ENCODE measurements around the gene SUSD6. TPM values are rescaled to one million over a fixed set of nuclear protein-coding genes. Genes with fewer than 3 reads are reported as not detected.
"Not testable (repeated sequence)": the region's sequence is repeated elsewhere in the genome, so short reads cannot be mapped to it uniquely, and the experiment has no call there.

SUSD6 gene
- total RNA-seq, 1 experiment from 2014 or later: 1.1 TPM

- DNase-seq: no peak
- Histone ChIP-seq H3K36me3 (replicated peaks; ENCODE audit: control insufficient read depth, insufficient read depth, low read length) (no peaks in the 10 kb centered on the region), H3K4me3 (ENCODE audit: insufficient read depth, low read depth, low read length) (no peak overlapping the region), H3K27me3 (ENCODE audit: control insufficient read depth, insufficient read depth, low read length) (no peaks in the 10 kb centered on the region)
These were observed 104.5 kb downstream of the SUSD6 start for GRCh38 chr14:69715725-69716477.

DNA sequence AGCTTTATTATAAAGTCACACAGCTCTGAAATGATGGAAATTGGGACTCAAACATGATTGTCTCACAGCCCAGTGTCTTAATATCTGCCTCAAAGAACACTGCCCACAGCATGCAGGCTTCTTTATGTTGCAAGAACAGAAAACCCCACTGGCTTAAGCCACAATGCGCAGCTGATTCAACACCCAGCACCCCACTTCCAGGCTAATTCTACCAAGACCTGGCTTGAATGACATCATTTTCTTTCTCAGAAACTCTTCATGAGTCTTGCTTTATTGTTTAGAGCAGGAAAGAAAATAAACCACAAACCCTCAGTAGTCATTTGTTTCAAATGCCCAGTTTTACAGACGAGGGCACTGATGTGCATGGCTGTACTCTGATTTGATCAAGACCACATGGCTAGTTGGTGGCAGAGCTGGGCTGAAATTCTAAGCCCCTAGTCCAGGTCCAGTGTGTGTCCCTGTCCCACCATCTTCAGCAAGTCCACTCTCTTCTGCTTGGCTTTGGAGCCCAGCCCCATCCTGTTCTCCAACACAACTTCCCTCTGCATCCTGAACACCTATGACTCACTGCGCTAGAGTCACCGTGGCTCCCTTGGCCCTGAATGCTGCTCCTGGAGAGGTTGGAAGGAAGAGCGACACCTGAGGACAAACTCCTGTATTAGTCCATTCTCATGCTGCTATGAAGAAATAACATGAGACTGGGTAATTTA, 105.2 kb downstream of the SUSD6 start:
- DNase-seq: no peak
- Histone ChIP-seq H3K36me3 (replicated peaks; ENCODE audit: control insufficient read depth, insufficient read depth, low read length) (no peaks in the 10 kb centered on the region), H3K27me3 (ENCODE audit: control insufficient read depth, insufficient read depth, low read length) (no peaks in the 10 kb centered on the region), H3K4me3 (ENCODE audit: insufficient read depth, low read depth, low read length) (no peak overlapping the region)

DNA sequence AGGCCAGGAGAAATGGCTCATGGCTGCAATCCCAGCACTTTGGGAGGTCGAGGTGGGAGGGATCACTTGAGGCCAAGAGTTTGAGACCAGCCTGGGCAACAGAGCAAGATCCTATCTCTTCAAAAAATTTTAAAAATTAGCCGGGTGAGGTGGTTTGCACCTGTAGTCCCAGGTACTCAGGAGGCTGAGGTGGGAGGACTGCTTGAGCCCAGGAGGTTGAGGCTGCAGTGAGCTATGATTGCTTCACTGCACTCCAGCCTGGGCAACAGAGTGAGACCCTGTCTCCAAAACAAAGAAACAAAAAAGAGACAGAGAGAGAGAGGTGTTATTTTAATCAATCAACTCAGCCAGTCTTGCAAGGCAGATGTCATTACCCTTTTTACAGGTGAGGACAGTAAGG, 107.2 kb downstream of the SUSD6 start:
- H3K36me3 ChIP-seq (replicated peaks; ENCODE audit: control insufficient read depth, insufficient read depth, low read length); DNase-seq; H3K27me3 ChIP-seq (ENCODE audit: control insufficient read depth, insufficient read depth, low read length); H3K4me3 ChIP-seq (ENCODE audit: insufficient read depth, low read depth, low read length): not testable (repeated sequence)

DNA sequence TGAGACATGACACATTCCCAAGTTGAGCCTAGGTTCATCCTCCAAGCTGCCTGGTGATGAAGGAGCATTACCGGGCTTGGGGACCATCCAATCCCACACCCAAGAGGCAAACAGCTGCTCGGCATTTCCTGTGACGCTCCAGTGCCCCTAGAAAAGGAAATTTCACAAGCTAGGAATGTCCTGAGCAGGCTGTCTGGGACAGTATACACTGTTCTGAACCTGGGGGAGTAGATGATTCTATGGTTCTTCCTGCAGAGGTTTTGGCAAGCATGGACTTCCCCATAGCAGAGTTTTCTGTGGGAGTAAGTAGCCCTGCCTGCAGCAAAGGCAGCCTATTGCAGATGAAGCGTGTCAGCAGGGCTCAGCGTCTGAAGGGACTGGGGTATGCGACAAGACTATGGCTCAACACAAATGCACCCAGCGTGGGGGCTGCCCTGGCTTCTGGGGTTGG, 108.1 kb downstream of the SUSD6 start:
- DNase-seq: no peak
- H3K36me3 ChIP-seq (replicated peaks; ENCODE audit: control insufficient read depth, insufficient read depth, low read length): no peaks in the 10 kb centered on the region
- no peak overlapping the region for H3K4me3 ChIP-seq (ENCODE audit: insufficient read depth, low read depth, low read length)

GRCh38 chr14:69720912-69721311, 109.5 kb downstream of the SUSD6 start:
- Histone ChIP-seq H3K4me3 (ENCODE audit: insufficient read depth, low read depth, low read length) (no peak overlapping the region), H3K27me3 (ENCODE audit: control insufficient read depth, insufficient read depth, low read length) (peaks cover 2% of the 10 kb centered on the region; the same call in 1 of the 2 replicates), H3K36me3 (replicated peaks; ENCODE audit: control insufficient read depth, insufficient read depth, low read length) (no peaks in the 10 kb centered on the region)
- DNase-seq: no peak

More for the DNA sequence above, 108.1 kb downstream of the SUSD6 start:
- H3K27me3 ChIP-seq (ENCODE audit: control insufficient read depth, insufficient read depth, low read length): no peaks in the 10 kb centered on the region

GRCh38 chr14:69726761-69727511, 115.5 kb downstream of the SUSD6 start:
- Histone ChIP-seq H3K4me3 (ENCODE audit: insufficient read depth, low read depth, low read length) (peak overlapping the region; percentile 37; the same call in 1 of the 2 replicates), H3K36me3 (replicated peaks; ENCODE audit: control insufficient read depth, insufficient read depth, low read length) (no peaks in the 10 kb centered on the region), H3K27me3 (ENCODE audit: control insufficient read depth, insufficient read depth, low read length) (peaks cover 8% of the 10 kb centered on the region)
- DNase-seq: peak; percentile 95

DNA sequence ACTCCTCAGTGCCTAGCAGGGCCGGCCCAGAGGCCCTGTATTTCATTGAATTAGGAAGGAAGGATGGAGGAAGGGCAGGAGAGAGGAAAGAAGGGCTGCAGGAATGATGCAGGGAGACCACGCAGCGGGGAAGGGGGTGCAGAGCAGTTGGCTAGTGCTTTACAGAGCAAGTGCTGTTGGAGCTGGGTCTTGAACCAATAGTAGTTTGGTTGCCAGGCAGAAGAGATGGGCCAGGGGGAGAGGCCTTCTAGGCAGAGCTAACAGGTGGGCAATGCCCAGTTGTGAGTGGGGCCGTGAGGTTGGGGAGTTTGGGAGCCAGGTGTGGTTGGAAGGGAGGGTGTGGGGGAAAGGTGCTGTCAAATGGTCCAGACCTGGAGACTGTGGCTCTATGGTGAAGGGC, 116.5 kb downstream of the SUSD6 start:
- H3K4me3 ChIP-seq (ENCODE audit: insufficient read depth, low read depth, low read length): no peak overlapping the region
- H3K36me3 ChIP-seq (replicated peaks; ENCODE audit: control insufficient read depth, insufficient read depth, low read length): no peaks in the 10 kb centered on the region
- peaks cover 8% of the 10 kb centered on the region for H3K27me3 ChIP-seq (ENCODE audit: control insufficient read depth, insufficient read depth, low read length)
- DNase-seq: no peak

DNA sequence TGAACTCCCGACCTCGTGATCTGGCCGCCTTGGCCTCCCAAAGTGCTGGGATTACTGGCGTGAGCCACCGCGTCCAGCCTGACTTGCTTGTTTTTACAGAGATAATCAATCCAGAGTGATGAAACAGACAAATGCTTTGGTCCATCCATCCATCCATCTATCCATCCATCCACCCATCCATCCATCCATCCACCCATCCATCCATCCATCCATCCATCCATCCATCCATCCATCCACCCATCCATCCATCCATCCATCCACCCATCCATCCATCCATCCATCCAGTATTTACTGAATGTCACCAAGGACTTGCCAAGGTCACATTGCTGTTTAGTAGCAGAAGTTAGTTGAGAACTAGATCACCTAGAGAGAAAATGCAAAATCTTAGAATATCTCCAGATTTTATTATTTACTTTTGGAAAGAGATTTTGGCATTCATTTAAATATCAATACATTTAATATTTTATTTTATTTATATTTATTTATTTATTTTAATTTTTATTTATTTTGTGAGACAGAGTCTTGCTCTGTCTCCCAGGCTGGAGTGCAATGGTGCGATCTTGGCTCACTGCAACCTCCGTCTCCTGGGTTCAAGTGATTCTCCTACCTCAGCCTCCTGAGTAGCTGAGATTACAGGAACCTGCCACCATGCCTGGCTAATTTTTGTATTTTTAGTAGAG, 120.7 kb downstream of the SUSD6 start:
- H3K36me3 ChIP-seq (replicated peaks; ENCODE audit: control insufficient read depth, insufficient read depth, low read length); H3K4me3 ChIP-seq (ENCODE audit: insufficient read depth, low read depth, low read length); H3K27me3 ChIP-seq (ENCODE audit: control insufficient read depth, insufficient read depth, low read length); DNase-seq: not testable (repeated sequence)

GRCh38 chr14:69736405-69736804, 125.0 kb downstream of the SUSD6 start:
- H3K4me3 ChIP-seq (ENCODE audit: insufficient read depth, low read depth, low read length); H3K36me3 ChIP-seq (replicated peaks; ENCODE audit: control insufficient read depth, insufficient read depth, low read length); H3K27me3 ChIP-seq (ENCODE audit: control insufficient read depth, insufficient read depth, low read length); DNase-seq: not testable (repeated sequence)

GRCh38 chr14:69741055-69741454, 129.7 kb downstream of the SUSD6 start:
- no peak for DNase-seq
- no peak overlapping the region for H3K4me3 ChIP-seq (ENCODE audit: insufficient read depth, low read depth, low read length)
- no peaks in the 10 kb centered on the region for H3K36me3 ChIP-seq (replicated peaks; ENCODE audit: control insufficient read depth, insufficient read depth, low read length)
- H3K27me3 ChIP-seq (ENCODE audit: control insufficient read depth, insufficient read depth, low read length): no peaks in the 10 kb centered on the region

GRCh38 chr14:69749956-69750355, 138.6 kb downstream of the SUSD6 start:
- H3K4me3 ChIP-seq (ENCODE audit: insufficient read depth, low read depth, low read length): no peak overlapping the region
- no peaks in the 10 kb centered on the region for H3K27me3 ChIP-seq (ENCODE audit: control insufficient read depth, insufficient read depth, low read length)
- DNase-seq: no peak
- H3K36me3 ChIP-seq (replicated peaks; ENCODE audit: control insufficient read depth, insufficient read depth, low read length): no peaks in the 10 kb centered on the region

- Histone ChIP-seq H3K27me3 (ENCODE audit: control insufficient read depth, insufficient read depth, low read length) (no peaks in the 10 kb centered on the region), H3K36me3 (replicated peaks; ENCODE audit: control insufficient read depth, insufficient read depth, low read length) (no peaks in the 10 kb centered on the region), H3K4me3 (ENCODE audit: insufficient read depth, low read depth, low read length) (no peak overlapping the region)
- no peak for DNase-seq
These were observed 139.1 kb downstream of the SUSD6 start for GRCh38 chr14:69750495-69750894.

DNA sequence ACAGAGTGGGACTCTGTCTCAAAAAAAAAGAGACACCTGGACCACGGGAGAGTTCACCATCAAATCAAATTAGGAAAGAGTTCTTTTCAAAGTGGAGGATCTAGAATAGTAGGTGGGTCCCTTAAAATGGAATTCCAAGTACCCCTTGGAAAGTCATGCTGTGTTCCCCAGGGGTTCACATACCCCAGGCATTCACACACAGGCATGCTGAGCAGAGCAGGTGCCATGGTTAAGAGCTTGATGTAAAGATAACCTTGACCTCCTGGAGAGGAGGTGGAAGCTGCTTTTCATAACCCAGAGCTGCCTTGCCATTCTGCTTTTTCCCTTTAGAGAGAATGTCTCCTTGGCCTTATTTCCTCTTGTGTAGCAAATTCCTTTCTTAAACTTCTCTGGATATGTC, 141.4 kb downstream of the SUSD6 start:
- H3K4me3 ChIP-seq (ENCODE audit: insufficient read depth, low read depth, low read length): no peak overlapping the region
- no peaks in the 10 kb centered on the region for H3K36me3 ChIP-seq (replicated peaks; ENCODE audit: control insufficient read depth, insufficient read depth, low read length)
- DNase-seq: no peak
- no peaks in the 10 kb centered on the region for H3K27me3 ChIP-seq (ENCODE audit: control insufficient read depth, insufficient read depth, low read length)

DNA sequence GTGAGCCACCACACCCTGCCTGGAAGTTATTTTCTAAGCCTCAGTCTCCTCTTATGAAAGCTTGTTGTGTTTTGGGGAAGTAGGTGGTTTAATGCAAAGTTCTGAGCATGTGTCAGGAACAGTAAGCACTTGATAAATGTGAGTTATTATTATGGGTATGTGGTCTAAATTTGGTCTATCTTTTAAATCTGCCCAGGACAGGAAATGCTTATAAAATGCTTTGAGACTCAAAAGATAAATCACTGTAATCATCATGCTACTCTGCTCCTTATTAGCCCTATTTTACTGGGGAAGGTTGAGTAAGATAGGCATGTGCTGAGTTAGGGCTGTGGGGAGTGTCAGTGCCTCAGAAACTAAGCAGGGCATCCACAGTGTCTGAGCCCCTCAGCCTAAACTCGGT, 142.5 kb downstream of the SUSD6 start:
- no peak for DNase-seq
- H3K36me3 ChIP-seq (replicated peaks; ENCODE audit: control insufficient read depth, insufficient read depth, low read length): no peaks in the 10 kb centered on the region
- H3K4me3 ChIP-seq (ENCODE audit: insufficient read depth, low read depth, low read length): no peak overlapping the region
- H3K27me3 ChIP-seq (ENCODE audit: control insufficient read depth, insufficient read depth, low read length): no peaks in the 10 kb centered on the region
